Ammon's horn (tissue), 1 donor: ENCODE data around the gene SYTL5.

ENCODE experiments used
- DNase-seq: peaks from one replicate; pipeline ENCODE4 v3.0.0-alpha.2; 2016; ENCODE audit warnings: low spot score

SYTL5 gene

DNA sequence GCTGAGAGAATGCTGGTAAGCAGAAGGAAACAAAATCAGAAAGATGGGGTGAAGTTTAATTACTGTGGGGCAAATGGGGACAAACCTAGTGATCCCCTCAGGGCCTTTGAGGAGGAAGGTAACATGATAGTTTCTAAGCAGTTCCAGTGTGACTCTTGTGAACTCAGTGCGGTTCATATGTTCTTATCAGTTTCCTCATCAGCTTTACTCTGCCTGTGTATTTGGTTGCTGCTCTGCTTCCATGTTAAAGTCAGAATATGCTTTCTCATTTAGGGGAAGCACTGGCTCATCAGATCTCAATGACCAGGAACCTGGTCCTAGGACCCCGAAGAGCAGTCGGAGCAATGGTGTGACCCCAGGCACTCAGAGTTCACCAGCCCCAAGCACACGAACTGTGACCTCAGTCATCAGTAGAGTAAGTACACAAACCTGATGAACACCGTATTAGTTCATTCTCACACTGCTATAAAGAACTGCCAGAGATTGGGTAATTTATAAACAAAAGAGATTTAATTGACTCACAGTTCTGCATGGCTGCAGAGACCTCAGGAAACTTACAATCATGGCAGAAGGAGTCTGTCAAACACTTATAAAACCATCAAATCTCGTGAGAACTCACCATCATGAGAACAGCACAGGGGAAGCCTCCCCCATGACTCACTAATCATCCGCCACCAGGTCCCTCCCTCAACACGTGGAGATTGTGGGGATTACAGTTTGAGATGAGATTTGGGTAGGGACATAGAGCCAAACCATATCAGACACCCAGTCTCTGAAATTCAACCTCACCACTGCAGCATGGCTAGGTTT is 83.0 kb downstream of the SYTL5 start:
- DNase-seq, result no peak

DNA sequence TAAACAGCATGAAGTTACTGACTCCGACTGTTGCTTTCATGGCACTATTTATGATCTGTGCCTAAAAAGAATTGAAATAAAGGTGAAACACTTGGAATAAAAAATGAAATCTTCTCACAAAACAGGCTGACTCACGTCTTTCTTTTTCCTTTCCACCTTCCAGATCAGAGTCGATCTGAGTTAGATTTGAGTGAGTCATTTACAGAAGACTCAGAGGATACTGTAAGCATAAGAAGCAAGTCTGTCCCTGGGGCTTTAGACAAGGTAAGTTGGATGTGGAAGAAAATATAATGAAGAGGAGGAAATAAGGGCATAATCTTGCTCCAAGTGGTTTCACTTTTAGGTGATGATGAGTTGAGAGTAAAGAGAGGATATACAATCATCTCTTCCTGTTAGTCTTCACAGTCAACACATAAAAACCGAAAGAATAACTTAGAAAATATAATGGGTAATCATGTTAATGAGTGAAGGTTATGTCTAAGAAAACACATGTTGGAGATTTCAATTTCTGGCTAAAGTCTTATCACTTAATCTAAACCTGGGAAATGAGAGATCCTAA is 89.7 kb downstream of the SYTL5 start:
- DNase-seq, result no peak

DNA sequence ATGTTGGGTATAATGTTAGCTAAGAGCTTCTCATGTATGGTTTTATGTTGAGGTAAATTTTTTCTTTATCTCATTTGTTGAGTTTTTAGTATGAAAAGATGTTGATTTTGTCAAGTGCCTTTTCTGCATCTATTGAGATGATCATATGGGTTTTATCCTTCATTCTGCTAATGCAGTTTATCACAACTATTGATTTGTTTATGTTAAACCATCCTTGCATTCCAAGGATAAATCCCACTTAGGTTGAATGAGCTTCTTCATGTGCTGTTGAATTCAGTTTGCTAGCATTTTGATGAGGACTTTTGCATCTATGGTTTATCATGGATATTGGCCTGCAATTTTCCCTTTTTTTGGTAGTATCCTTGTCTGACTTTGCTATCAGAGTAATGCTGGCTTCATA is 93.3 kb downstream of the SYTL5 start:
- DNase-seq, result no peak

DNA sequence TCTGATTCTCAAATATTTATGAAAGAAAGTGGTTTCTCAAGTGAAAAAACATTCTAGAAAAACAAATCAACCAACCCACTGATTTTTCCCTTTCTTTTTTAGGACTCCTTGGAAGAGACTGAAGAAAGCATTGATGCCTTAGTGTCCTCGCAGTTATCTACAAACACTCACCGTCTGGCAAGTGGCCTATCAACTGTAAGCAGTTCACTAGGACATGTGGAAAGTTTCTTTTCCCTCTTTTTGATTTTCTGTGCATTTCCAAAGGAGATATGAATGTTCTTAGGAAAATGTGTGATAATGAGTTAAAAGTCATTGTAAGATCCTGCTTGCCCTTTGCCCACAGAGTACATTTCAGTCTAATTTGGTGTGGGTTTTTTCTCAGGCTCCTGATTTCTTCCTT is 95.9 kb downstream of the SYTL5 start:
- DNase-seq, result no peak

DNA sequence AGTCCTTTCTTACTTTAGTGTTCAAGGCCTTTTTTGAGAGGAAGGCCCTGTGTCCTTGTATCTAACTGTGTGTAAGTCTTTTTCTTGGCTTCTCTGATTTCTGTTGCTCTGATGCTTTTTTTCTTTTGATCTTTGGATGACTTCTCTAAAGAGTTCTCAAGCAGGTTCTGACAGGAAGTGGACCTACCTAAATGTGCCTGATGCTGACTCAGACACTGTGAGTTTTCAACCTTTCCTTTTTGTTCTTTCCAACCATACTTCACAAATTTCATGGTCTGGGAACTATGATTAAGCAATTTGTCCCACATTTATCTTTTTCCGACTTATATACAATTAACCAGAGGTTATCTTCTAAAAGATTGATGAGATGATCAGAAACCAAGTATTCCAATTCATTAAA is 96.5 kb downstream of the SYTL5 start:
- no peak for DNase-seq

DNA sequence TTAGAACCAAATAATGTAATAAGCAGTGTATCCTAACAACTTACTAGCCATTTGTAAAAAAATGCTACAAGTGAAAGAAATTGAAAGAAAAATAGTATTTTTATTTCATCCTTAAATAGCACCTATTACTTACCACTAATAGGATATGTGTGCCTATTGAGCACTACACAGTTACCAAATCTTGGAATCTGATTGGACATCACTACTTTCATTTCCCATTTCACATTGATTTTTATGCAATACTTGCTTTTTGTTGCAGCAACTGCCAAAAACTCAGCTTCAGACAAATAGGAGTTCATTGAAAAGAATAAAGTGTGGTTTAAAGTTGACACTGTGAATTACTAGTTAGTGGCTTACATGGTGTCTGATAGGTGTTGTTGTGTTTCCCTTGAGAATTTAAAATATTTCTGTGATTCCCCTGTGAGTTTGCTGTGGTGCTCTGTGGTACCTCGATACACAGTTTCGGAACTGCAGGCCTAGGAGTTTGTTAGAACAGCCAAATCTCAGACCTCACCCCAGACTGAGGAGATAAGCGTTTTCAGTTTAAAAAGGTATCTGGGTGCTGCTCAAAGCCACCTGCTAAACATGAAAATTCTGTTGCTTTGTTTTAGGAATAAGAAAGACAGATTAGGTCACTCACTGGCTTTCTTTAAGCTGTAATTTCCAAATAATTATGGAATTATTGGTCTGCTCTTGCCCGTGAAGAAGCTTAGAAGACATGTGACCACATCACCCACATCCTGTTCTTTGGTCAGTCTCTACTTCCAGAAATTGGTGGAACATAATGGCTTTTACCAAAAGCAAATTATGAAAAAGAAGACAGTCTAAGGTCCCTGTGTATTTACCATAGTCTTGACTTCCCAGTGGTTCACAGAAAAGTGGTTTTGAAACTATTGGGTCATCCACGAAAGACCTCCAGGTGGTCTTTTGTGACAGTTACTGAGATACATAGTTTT is 97.8 kb downstream of the SYTL5 start:
- no peak for DNase-seq

DNA sequence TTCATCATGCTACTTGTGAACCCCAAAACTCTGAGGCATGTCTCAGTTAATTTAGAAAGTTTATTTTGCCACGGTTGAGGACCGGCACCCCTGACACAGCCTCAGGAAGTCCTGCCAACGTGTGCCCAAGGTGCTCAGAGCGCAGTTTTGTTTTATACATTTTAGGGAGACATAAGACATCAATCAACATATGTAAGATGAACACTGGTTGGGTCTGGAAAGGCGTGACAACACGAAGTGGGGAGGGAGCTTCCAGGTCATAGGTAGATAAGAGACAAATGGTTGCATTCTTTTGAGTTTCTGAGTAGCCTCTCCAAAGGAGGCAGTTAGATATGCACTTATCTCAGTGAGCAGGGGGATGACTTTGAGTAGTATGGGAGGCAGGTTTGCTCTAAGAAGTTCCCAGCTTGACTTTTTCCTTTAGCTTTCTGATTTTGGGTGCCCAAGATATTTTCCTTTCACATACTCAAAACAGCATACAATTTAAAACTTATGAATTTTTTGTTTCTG is 98.9 kb downstream of the SYTL5 start:
- no peak for DNase-seq

DNA sequence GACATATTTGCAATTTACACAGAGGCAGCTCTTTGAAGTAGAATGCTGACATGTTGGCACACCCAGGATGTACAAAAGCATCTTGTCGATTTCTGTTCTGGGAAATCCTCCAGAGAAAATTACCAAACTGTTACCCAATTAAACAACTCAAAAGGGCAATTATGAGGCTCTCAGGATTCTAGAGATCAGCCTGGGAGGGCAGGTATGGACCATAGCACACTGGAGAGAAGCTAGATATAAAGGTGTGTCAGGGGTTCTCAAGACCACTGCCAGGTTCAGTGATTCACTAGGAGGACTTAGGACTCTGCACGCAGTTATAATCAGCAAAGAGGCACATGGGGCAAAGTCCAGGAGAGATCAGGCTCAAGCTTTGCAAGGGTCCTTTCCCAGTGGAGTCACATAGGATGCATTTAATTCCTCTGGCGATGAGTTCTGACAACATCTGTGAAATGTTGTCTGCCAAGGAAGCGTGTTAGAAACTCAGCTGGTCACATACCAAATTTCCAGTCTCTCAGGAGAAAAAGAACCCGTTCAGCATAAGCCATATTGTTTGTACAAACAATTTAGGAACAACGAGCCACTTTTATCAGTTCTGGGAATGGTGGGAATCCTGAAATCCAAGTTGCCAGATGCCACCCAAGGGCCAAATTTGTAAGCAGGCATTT is 100.8 kb downstream of the SYTL5 start:
- DNase-seq, result no peak

DNA sequence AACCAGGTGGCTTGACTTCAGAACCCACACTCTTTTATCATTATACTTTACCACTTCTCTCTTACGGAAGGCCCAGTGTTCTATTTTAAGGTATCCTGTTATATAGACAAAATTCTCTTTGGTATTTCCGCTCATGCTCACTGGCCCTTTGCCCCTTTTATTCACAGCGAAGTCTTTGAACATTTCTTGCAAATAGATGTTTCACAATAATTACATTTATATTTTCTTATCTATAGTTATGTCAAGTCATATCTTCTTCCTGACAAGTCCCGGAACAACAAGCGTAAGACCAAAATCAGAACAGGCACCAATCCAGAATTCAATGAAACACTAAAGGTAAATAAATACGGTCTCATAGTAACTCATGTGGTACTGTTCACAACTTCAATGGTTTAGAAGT is 102.0 kb downstream of the SYTL5 start:
- DNase-seq, result no peak

DNA sequence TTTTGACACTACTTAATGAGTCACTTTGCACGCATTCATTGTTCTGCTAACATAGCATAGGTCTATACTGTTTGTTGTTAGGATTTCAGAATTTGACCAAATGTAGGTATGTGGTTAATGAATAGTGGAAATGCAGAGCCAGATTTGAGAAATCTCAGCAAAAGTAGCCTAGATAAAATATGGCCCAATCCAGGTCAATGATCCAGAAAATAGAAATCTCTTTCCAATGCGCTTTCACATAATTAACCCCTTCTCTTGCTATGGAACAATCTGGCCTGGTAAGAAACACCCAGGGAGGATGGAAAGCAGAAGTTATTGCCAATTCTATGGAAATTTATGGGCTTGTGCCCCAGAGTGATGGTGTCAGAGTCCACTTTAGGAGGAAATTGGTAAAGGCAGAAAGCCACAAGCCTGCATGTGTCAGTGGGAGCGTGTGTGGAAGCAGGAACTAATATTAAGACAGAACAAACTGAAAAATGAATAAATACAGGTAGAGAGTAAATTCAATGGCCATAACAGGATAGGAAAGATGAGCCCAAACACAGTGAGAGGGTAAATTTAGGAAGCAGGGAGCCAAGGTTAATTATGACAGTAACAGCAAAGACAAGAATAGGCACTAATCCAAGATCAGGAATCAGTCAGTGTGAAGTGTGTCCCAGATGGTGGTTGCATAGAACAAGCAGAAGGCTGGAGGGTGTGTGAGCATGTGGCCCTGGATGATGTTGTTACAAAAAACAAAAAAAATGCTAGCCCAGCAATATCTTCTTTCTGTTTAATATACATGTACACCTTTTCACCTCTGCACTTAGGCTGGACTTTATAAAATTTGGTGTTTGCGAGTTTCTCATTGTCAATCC is 102.9 kb downstream of the SYTL5 start:
- DNase-seq, result peak; percentile 8

DNA sequence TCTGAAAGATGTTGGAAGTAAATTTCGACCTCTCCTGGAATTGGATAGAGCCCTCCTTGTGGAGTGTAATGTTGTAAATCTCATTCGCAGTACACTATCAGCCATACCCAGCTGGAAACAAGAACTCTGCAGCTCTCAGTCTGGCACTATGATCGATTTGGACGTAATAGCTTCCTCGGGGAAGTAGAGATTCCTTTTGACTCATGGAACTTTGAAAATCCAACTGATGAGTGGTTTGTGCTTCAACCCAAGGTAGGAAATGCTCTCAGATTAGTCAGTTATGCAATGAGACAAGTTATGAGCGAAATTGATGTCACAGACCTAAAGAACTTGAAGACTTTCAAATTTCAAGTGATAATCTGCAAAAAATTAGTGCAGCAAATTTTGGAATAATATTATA is 103.9 kb downstream of the SYTL5 start:
- DNase-seq, result no peak

DNA sequence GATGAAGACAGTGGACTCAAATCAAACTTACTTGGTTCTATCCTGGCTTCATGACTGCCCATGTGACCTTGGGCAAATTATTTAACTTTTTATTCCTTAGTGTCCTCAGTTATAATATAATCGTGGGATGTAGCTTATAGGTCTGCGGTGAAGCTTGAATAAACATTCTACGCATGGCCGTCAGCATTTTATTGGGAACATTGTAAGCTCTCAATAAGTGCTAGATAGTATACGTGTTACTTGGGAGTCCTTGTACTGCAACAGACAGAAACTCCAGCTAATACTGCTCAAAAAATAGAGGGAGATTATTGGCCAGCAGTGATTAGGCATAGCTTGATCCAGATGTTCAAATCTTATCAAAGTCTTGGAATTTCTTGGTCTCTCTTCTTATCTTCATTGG is 104.8 kb downstream of the SYTL5 start:
- no peak for DNase-seq

DNA sequence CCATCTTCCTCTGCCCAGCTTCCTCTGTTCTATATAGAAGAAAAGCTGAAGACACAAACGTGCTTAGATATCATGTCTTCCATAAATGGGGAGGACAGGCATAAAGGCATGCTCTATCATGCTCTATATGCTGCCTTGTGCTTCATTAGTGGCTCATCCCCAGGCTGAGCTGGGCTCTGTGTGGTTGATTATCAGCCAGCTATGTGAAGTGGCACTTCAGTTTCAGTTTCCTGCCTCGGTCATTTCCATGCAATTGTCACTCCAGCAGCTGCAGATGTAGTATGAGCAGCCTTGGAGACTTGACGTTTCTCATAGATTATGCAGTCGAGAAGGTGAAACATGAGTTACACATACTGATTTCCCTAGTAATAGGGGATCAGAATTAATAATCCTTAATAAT is 106.2 kb downstream of the SYTL5 start:
- DNase-seq, result no peak

DNA sequence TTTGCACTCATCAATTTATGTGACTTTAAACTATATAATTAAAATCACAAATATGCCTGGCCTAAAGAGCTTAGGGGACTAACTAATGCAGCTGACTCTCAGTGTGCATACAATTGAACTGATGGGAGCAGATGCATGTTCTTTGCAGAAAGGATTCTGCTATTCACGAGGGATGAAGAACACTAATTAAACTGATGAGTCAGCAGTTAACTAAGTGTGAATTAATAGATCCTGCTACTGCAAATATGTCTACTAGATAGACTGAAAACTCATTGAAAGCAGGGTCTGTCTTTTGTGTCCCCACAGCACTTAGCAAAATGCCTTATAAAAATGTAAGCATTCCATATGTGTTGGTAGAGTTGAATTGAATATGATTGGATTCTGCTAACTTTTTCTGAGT is 110.4 kb downstream of the SYTL5 start:
- DNase-seq, result no peak

DNA sequence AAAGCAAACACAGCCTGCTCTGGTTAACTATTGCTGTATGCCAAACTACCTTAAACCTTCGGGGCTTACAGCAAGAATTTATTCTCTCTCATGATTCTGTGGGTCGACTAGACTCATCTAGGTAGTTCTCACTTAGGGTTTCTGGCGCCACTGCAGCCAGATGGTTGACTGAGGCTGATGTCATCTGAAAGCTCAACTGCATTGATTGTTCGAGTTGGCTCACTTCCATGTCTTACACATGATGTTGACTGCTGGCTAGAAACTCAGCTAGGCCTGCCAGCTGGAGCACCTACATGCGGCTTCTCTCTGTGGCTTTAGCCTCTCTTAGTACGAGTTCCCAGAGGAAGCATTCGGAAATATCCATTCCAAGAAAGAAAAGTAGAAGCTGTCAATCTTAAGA is 111.1 kb downstream of the SYTL5 start:
- DNase-seq, result no peak

DNA sequence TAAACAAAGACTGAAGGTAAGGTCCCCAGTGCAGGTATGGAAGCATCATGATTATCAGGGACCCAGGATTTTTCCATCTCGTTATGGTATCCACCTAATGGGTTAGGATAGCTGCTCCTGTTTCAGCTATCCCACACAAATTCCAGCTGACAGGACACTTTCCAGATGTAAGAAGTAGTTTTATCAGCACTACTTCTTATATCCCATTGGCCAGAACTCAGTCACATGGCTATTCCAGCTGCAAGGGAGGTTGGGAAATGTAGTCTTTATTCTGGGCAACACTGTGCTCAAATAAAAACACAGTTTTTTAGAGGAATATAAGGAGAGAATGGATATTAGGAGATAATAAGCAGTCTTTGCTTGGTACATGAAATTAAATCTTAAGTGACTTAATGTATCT is 117.6 kb downstream of the SYTL5 start:
- DNase-seq, result no peak

DNA sequence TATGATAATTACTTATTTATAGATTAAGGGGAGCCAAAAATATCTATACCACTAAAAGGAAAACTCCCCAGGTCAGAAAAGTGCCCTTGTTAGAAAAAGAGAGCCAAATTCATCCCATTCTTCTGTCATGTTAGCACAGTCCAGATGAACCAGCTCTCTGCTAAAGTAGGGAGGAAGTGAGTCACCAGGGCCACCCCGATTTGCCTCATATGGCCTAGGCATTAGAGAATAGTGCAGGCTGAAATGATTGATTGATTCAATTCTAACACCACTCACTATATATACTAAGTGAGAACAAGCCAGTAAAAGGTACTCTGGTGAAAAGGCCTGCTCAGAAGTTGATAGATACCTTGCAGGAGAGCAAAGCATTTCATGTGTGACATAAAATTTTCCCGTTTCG is 119.8 kb downstream of the SYTL5 start:
- no peak for DNase-seq

DNA sequence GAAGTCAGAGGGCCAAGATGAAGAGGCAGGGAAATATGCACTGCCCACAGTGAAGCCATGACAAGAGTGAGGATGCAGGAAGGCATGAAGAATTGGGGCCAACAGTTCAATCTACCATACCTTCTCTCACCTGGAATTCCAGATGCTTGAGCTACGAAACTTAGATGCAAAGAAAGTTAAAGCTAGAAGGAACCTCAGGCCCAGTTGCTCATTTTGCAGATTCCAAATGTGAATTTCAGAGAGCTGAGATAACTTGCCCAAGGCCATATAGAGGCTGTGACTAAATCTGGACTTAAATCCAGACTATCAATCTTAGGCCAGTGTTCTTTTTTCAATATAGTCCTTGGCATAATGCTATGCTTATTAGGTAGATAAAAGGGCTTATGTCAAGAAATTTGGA is 121.6 kb downstream of the SYTL5 start:
- no peak for DNase-seq

DNA sequence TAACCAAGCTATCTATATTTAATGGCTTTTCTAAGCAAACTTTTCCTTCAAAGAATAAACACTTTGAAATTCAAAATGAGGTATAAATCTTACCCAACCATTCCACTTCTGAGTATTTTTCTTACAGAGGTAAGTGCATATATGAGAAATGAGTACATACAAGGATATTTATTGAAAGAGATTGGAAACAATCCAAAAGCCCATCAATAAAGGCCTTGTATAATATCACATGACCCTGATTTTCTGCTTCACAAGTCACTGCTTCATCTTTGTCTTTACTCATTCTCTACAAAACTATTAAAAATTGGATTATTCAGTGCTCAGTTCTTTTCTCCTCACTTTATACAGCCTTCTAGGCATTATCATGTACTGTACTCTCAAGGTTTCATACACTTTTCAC is 123.0 kb downstream of the SYTL5 start:
- DNase-seq, result no peak

DNA sequence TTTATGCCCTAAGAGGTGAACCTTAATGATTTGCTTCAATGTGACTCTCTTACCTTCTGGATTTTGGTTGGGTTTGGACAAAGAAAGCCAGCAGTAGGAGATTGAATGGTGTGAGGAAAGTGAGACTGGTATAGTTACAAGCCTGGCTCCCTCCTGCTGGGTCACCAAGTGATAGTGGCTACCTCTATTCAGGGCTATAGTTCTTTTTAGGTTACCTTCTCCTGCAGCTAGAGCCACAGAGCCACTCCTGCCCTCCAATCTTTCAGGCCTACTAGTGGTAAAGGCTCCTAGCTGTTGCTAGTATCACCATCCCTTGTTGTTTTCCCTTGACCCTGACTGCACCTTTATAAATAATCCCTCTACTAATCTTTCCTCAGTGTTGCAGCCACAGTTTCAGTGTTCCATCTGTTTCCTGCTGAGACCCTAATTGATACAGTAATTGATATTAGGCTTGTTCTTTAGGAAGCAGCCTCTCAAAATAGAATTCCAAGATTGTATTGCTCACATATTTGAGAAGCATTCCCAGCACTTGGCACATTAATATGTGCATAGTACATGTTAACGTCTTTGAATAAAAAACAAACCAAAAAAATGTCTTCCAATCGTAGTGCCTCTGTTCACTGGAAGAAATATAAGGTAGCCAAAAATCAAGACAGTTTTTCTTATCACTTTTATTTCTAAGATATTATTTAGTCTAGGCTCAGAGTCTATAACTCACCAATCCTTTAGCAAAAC is 132.0 kb downstream of the SYTL5 start:
- no peak for DNase-seq

DNA sequence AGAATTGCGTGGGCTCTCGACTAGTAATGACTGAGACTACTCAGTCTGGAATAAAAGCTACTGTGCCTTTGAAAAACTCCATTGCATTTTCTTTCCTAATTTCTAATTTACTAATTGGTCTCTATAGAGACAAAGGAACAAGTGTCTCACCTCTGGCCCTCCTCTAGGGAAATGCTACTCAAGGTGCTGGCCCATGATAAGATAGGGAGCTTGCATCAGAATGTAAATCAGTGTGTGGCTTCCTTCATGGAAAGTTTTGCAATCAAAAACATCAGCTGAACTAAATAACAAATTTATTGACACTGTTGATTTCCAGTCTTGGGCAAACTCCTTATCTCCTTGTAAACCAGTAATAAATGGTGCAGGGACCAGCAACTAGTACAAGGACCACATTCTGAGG is 132.5 kb downstream of the SYTL5 start:
- DNase-seq, result no peak
